ENCODE measurements around the gene BUB1. TPM values are rescaled to one million over a fixed set of nuclear protein-coding genes. Genes with fewer than 3 reads are reported as not detected.
"Not testable (repeated sequence)": the region's sequence is repeated elsewhere in the genome, so short reads cannot be mapped to it uniquely, and the experiment has no call there.

The BUB1 gene
- total and polyA plus RNA-seq, 2 donors (not counting 1 experiment from before 2014, with no cell fraction given), result 9.9 to 11.2 TPM

GRCh38 chr2:110638004-110638403, 39.9 kb downstream of the BUB1 start:
- no peaks in the 10 kb centered on the region for H3K9me3 ChIP-seq (ENCODE audit: control insufficient read depth, insufficient read depth, low read depth, low read length)
- H3K9ac ChIP-seq (ENCODE audit: insufficient read depth, low read length), result no peak overlapping the region
- no peak for DNase-seq (ENCODE audit: low read depth in 2 of 2)
- H4K20me1 ChIP-seq (ENCODE audit: control insufficient read depth, extremely low read depth, insufficient read depth, low read length), result no peaks in the 10 kb centered on the region
- H3K4me3 ChIP-seq (replicated peaks in 1 of 4; ENCODE audit: control extremely low read depth in 1 of 4, insufficient read depth in 1 of 4, low read depth in 3 of 4, low read length in 4 of 4), result no peak overlapping the region
- no peak overlapping the region for H2AFZ ChIP-seq (ENCODE audit: low read length)
- H3K27ac ChIP-seq (ENCODE audit: insufficient read depth, low read length), result no peak overlapping the region
- no peaks in the 10 kb centered on the region for H3K4me1 ChIP-seq (ENCODE audit: control insufficient read depth, extremely low read depth, insufficient read depth, low read length)
- H3K79me2 ChIP-seq (ENCODE audit: control insufficient read depth, insufficient read depth, low read length), result no peaks in the 10 kb centered on the region
- no peak for TF ChIP-seq CTCF (conservative IDR thresholded peaks at IDR 0.05 in 1 of 2, IDR thresholded peaks at IDR 0.05 in 1 of 2; ENCODE audit: low read depth in 1 of 2, low read length in 2 of 2)
- TF ChIP-seq EZH2 (IDR thresholded peaks at IDR 0.05; ENCODE audit: low read length, missing control alignments), result no peak
- H3K36me3 ChIP-seq (ENCODE audit: control insufficient read depth, insufficient read depth, low read length), result peaks cover 6% of the 10 kb centered on the region
- H3K27me3 ChIP-seq (ENCODE audit: control insufficient read depth, insufficient read depth, low read length), result no peaks in the 10 kb centered on the region
- no peak overlapping the region for H3K4me2 ChIP-seq (ENCODE audit: extremely low read depth, insufficient read depth, low read length)

GRCh38 chr2:110637093-110637492, 40.8 kb downstream of the BUB1 start:
- H3K36me3 ChIP-seq (ENCODE audit: control insufficient read depth, insufficient read depth, low read length), result peaks cover 6% of the 10 kb centered on the region
- no peaks in the 10 kb centered on the region for H3K79me2 ChIP-seq (ENCODE audit: control insufficient read depth, insufficient read depth, low read length)
- no peaks in the 10 kb centered on the region for H3K9me3 ChIP-seq (ENCODE audit: control insufficient read depth, insufficient read depth, low read depth, low read length)
- H3K4me1 ChIP-seq (ENCODE audit: control insufficient read depth, extremely low read depth, insufficient read depth, low read length), result no peaks in the 10 kb centered on the region
- DNase-seq (ENCODE audit: low read depth in 2 of 2), result no peak
- TF ChIP-seq EZH2 (IDR thresholded peaks at IDR 0.05; ENCODE audit: low read length, missing control alignments) (no peak), CTCF (conservative IDR thresholded peaks at IDR 0.05 in 1 of 2, IDR thresholded peaks at IDR 0.05 in 1 of 2; ENCODE audit: low read depth in 1 of 2, low read length in 2 of 2) (no peak)
- H2AFZ ChIP-seq (ENCODE audit: low read length), result no peak overlapping the region
- no peak overlapping the region for H3K4me3 ChIP-seq (replicated peaks in 1 of 4; ENCODE audit: control extremely low read depth in 1 of 4, insufficient read depth in 1 of 4, low read depth in 3 of 4, low read length in 4 of 4)
- no peaks in the 10 kb centered on the region for H3K27me3 ChIP-seq (ENCODE audit: control insufficient read depth, insufficient read depth, low read length)
- no peak overlapping the region for H3K27ac ChIP-seq (ENCODE audit: insufficient read depth, low read length)
- H3K9ac ChIP-seq (ENCODE audit: insufficient read depth, low read length), result no peak overlapping the region
- no peak overlapping the region for H3K4me2 ChIP-seq (ENCODE audit: extremely low read depth, insufficient read depth, low read length)
- H4K20me1 ChIP-seq (ENCODE audit: control insufficient read depth, extremely low read depth, insufficient read depth, low read length), result no peaks in the 10 kb centered on the region

GRCh38 chr2:110635949-110636628, 41.8 kb downstream of the BUB1 start:
- H3K4me3 ChIP-seq (replicated peaks in 1 of 4; ENCODE audit: control extremely low read depth in 1 of 4, insufficient read depth in 1 of 4, low read depth in 3 of 4, low read length in 4 of 4); H3K9ac ChIP-seq (ENCODE audit: insufficient read depth, low read length); H3K27me3 ChIP-seq (ENCODE audit: control insufficient read depth, insufficient read depth, low read length); H3K4me2 ChIP-seq (ENCODE audit: extremely low read depth, insufficient read depth, low read length); DNase-seq (ENCODE audit: low read depth in 2 of 2); H3K9me3 ChIP-seq (ENCODE audit: control insufficient read depth, insufficient read depth, low read depth, low read length); H3K79me2 ChIP-seq (ENCODE audit: control insufficient read depth, insufficient read depth, low read length); H4K20me1 ChIP-seq (ENCODE audit: control insufficient read depth, extremely low read depth, insufficient read depth, low read length); H2AFZ ChIP-seq (ENCODE audit: low read length); H3K36me3 ChIP-seq (ENCODE audit: control insufficient read depth, insufficient read depth, low read length); H3K27ac ChIP-seq (ENCODE audit: insufficient read depth, low read length); H3K4me1 ChIP-seq (ENCODE audit: control insufficient read depth, extremely low read depth, insufficient read depth, low read length): not testable (repeated sequence)

- H3K79me2 ChIP-seq (ENCODE audit: control insufficient read depth, insufficient read depth, low read length); H3K27ac ChIP-seq (ENCODE audit: insufficient read depth, low read length); H4K20me1 ChIP-seq (ENCODE audit: control insufficient read depth, extremely low read depth, insufficient read depth, low read length); DNase-seq (ENCODE audit: low read depth in 2 of 2); H3K4me1 ChIP-seq (ENCODE audit: control insufficient read depth, extremely low read depth, insufficient read depth, low read length); H3K36me3 ChIP-seq (ENCODE audit: control insufficient read depth, insufficient read depth, low read length); H3K9me3 ChIP-seq (ENCODE audit: control insufficient read depth, insufficient read depth, low read depth, low read length); H3K9ac ChIP-seq (ENCODE audit: insufficient read depth, low read length); H3K4me2 ChIP-seq (ENCODE audit: extremely low read depth, insufficient read depth, low read length); H3K27me3 ChIP-seq (ENCODE audit: control insufficient read depth, insufficient read depth, low read length); H3K4me3 ChIP-seq (replicated peaks in 1 of 4; ENCODE audit: control extremely low read depth in 1 of 4, insufficient read depth in 1 of 4, low read depth in 3 of 4, low read length in 4 of 4); H2AFZ ChIP-seq (ENCODE audit: low read length): not testable (repeated sequence)
Measured at GRCh38 chr2:110627348-110627747, 50.5 kb downstream of the BUB1 start.

GRCh38 chr2:110619326-110619939, 58.4 kb downstream of the BUB1 start:
- not testable (repeated sequence) for H4K20me1 ChIP-seq (ENCODE audit: control insufficient read depth, extremely low read depth, insufficient read depth, low read length); H3K27ac ChIP-seq (ENCODE audit: insufficient read depth, low read length); H3K4me3 ChIP-seq (replicated peaks in 1 of 4; ENCODE audit: control extremely low read depth in 1 of 4, insufficient read depth in 1 of 4, low read depth in 3 of 4, low read length in 4 of 4); H3K4me1 ChIP-seq (ENCODE audit: control insufficient read depth, extremely low read depth, insufficient read depth, low read length); H2AFZ ChIP-seq (ENCODE audit: low read length); DNase-seq (ENCODE audit: low read depth in 2 of 2); H3K79me2 ChIP-seq (ENCODE audit: control insufficient read depth, insufficient read depth, low read length); H3K27me3 ChIP-seq (ENCODE audit: control insufficient read depth, insufficient read depth, low read length); H3K4me2 ChIP-seq (ENCODE audit: extremely low read depth, insufficient read depth, low read length); H3K36me3 ChIP-seq (ENCODE audit: control insufficient read depth, insufficient read depth, low read length); H3K9me3 ChIP-seq (ENCODE audit: control insufficient read depth, insufficient read depth, low read depth, low read length); H3K9ac ChIP-seq (ENCODE audit: insufficient read depth, low read length)
